Ishikawa (cell line): ENCODE data around the gene ZMYND11.

Experiments
- CEBPB ChIP-seq: IDR thresholded peaks from 2 replicates; pipeline ENCODE4 v1.6.1; 2012
- CREB1 ChIP-seq: IDR thresholded peaks from 2 replicates; pipeline ENCODE4 v1.6.1; 2012; ENCODE audit warnings: low read depth
- EGR1 ChIP-seq: IDR thresholded peaks from 2 replicates; pipeline ENCODE4 v1.6.1; 2012
- EP300 ChIP-seq: IDR thresholded peaks from 2 replicates; pipeline ENCODE4 v1.6.1; 2012; ENCODE audit warnings: borderline replicate concordance
- FOXM1 ChIP-seq: IDR thresholded peaks from 2 replicates; pipeline ENCODE4 v1.6.1; 2012; ENCODE audit warnings: low read depth, borderline replicate concordance
- MAX ChIP-seq: IDR thresholded peaks from 2 replicates; pipeline ENCODE4 v1.6.1; 2012
- NFIC ChIP-seq: IDR thresholded peaks from 2 replicates; pipeline ENCODE4 v1.6.1; 2012
- RAD21 ChIP-seq: IDR thresholded peaks from 2 replicates; pipeline ENCODE4 v1.6.1; 2012; ENCODE audit warnings: low read depth
- REST ChIP-seq: IDR thresholded peaks from 2 replicates; pipeline ENCODE4 v1.6.1; 2012; ENCODE audit warnings: low read depth, mild to moderate bottlenecking
- TAF1 ChIP-seq: IDR thresholded peaks from 2 replicates; pipeline ENCODE4 v1.6.1; 2012; ENCODE audit warnings: low read depth, mild to moderate bottlenecking
- TCF12 ChIP-seq: IDR thresholded peaks from 2 replicates; pipeline ENCODE4 v1.6.1; 2012; ENCODE audit warnings: low read depth
- TEAD4 ChIP-seq: IDR thresholded peaks from 2 replicates; pipeline ENCODE4 v1.6.1; 2012
- USF1 ChIP-seq: IDR thresholded peaks from 2 replicates; pipeline ENCODE4 v1.6.1; 2012
- YY1 ChIP-seq: IDR thresholded peaks from 2 replicates; pipeline ENCODE4 v1.6.1; 2012; ENCODE audit warnings: low read depth
- ZBTB7A ChIP-seq: IDR thresholded peaks from 2 replicates; pipeline ENCODE4 v1.6.1; 2012; ENCODE audit warnings: low read depth

Gene ZMYND11

GRCh38 chr10:132946-133898 is 2.0 kb upstream of the ZMYND11 start:
- TF ChIP-seq RAD21: no peak
- no peak for TF ChIP-seq TAF1
- 0 out of 2 replicates have a peak, but pooled peaks have one; percentile 17 for TF ChIP-seq NFIC
- 0 out of 2 replicates have a peak, but pooled peaks have one; percentile 13 for TF ChIP-seq CEBPB
- peak; percentile 32; the same call in 1 of the 2 replicates for TF ChIP-seq MAX
- TF ChIP-seq REST: no peak
- no peak for TF ChIP-seq USF1
- TF ChIP-seq EGR1: no peak
- TF ChIP-seq CREB1: no peak
- TF ChIP-seq FOXM1: 0 out of 2 replicates have a peak, but pooled peaks have one; percentile 17
- no peak for TF ChIP-seq ZBTB7A
- TF ChIP-seq EP300: peak; percentile 48; the same call in 1 of the 2 replicates
- peak; percentile 97 for TF ChIP-seq TEAD4
- TF ChIP-seq YY1: no peak

- TF ChIP-seq RAD21 (no peak), TCF12 (0 out of 2 replicates have a peak, but pooled peaks have one; percentile 11), MAX (peak; percentile 30; the same call in 1 of the 2 replicates), TEAD4 (no peak), CEBPB (no peak), ZBTB7A (peak; percentile 51; the same call in 1 of the 2 replicates), EGR1 (no peak)
These were observed 766 bp upstream of the ZMYND11 start for GRCh38 chr10:134247-135131.

GRCh38 chr10:135601-136464 is 578 bp downstream of the ZMYND11 start:
- TF ChIP-seq CEBPB (no peak), TAF1 (no peak), YY1 (0 out of 2 replicates have a peak, but pooled peaks have one; percentile 11)

- TF ChIP-seq YY1 (no peak), TCF12 (no peak), NFIC (no peak), ZBTB7A (no peak), CREB1 (no peak), EP300 (no peak), REST (no peak), TEAD4 (no peak), MAX (no peak), USF1 (no peak), FOXM1 (no peak), TAF1 (no peak), CEBPB (no peak), RAD21 (no peak), EGR1 (no peak)
These were observed 1.2 kb downstream of the ZMYND11 start for GRCh38 chr10:136465-136762.
